Keratinocyte (primary cell): Measurements from ENCODE around the gene ATE1. TPM values are rescaled to one million over a fixed set of nuclear protein-coding genes. Genes with fewer than 3 reads are reported as not detected.

ENCODE experiments used
- DNase-seq: peaks from one replicate; pipeline ENCODE4 v3.0.0-alpha.2; 2011; ENCODE audit warnings: low read depth, missing footprints, low spot score
- FAIRE-seq: peaks from 2 replicates; lab custom pipeline; 2011; peaks lifted over from hg19 to GRCh38; lab: Jason Lieb, UNC
- H2AFZ ChIP-seq: 2 replicates; pipeline ENCODE4 v1.6.0; 2012; ENCODE audit warnings: low read length, control low read depth, inconsistent platforms; ENCODE audit not compliant: control insufficient read depth
- H3K27ac ChIP-seq: 2 replicates; pipeline ENCODE4 v1.5.1; 2011; ENCODE audit warnings: low read length; ENCODE audit not compliant: control insufficient read depth, insufficient read depth
- H3K27me3 ChIP-seq: 3 replicates; pipeline ENCODE4 v1.6.0; 2011; ENCODE audit warnings: low read length; ENCODE audit not compliant: control insufficient read depth, insufficient read depth; ENCODE audit errors: extremely low read depth
- H3K36me3 ChIP-seq, 2 experiments: 2 replicates in 1 of 2; 3 replicates in 1 of 2; pipeline ENCODE4 v1.5.1; 2011; ENCODE audit warnings: low read length in 2 of 2, mild to moderate bottlenecking in 1 of 2; ENCODE audit not compliant: control insufficient read depth in 2 of 2, insufficient read depth in 2 of 2; ENCODE audit errors: extremely low read depth in 1 of 2
- H3K4me1 ChIP-seq: 3 replicates; pipeline ENCODE4 v1.5.1; 2011; ENCODE audit warnings: low read length; ENCODE audit not compliant: control insufficient read depth, insufficient read depth; ENCODE audit errors: extremely low read depth
- H3K4me2 ChIP-seq: 3 replicates; pipeline ENCODE4 v1.6.0; 2011; ENCODE audit warnings: low read depth, low read length; ENCODE audit not compliant: control insufficient read depth, insufficient read depth; ENCODE audit errors: extremely low read depth
- H3K4me3 ChIP-seq, 3 experiments: fragments of 200-600 bp in 1 of 3; sonication (generic) in 1 of 3; 2 replicates in 2 of 3; 3 replicates in 1 of 3; pipeline ENCODE4 v1.5.1; 2011 to 2016; ENCODE audit warnings: low read length in 3 of 3, mild to moderate bottlenecking in 3 of 3, control low read depth in 2 of 3, inconsistent platforms in 1 of 3, low read depth in 1 of 3, mixed read lengths in 1 of 3, mixed run types in 1 of 3, moderate library complexity in 1 of 3; ENCODE audit not compliant: control insufficient read depth in 2 of 3, insufficient read depth in 2 of 3; ENCODE audit errors: extremely low read depth in 1 of 3
- H3K79me2 ChIP-seq: 2 replicates; pipeline ENCODE4 v1.6.0; 2012; ENCODE audit warnings: low read length; ENCODE audit not compliant: control insufficient read depth, insufficient read depth
- H3K9ac ChIP-seq: 3 replicates; pipeline ENCODE4 v1.6.0; 2011; ENCODE audit warnings: low read length; ENCODE audit not compliant: control insufficient read depth, insufficient read depth; ENCODE audit errors: extremely low read depth
- H3K9me1 ChIP-seq: 3 replicates; pipeline ENCODE4 v1.6.0; 2011; ENCODE audit warnings: low read length; ENCODE audit not compliant: control insufficient read depth, insufficient read depth; ENCODE audit errors: extremely low read depth
- H3K9me3 ChIP-seq: 2 replicates; pipeline ENCODE4 v1.5.1; 2012; ENCODE audit warnings: low read depth, low read length; ENCODE audit not compliant: control insufficient read depth
- H4K20me1 ChIP-seq: 3 replicates; pipeline ENCODE4 v1.6.0; 2011; ENCODE audit warnings: low read length; ENCODE audit not compliant: control insufficient read depth, insufficient read depth; ENCODE audit errors: extremely low read depth
- CTCF ChIP-seq, 3 experiments: IDR thresholded peaks in 1 of 3; conservative IDR thresholded peaks in 1 of 3; optimal IDR thresholded peaks in 1 of 3; 2 replicates in 2 of 3; 3 replicates in 1 of 3; pipeline versions ENCODE3 to v1.5.1; 2011; ENCODE audit warnings: low read length in 3 of 3, mild to moderate bottlenecking in 3 of 3, moderate library complexity in 2 of 3, control low read depth in 1 of 3, inconsistent platforms in 1 of 3; ENCODE audit not compliant: insufficient read depth in 2 of 3; ENCODE audit errors: extremely low read depth in 1 of 3
- EZH2 ChIP-seq: IDR thresholded peaks from one replicate; pipeline ENCODE4 v1.6.1; 2012; ENCODE audit warnings: inconsistent platforms, mild to moderate bottlenecking, low read length, moderate library complexity
- dilution Hi-C: fragments of 300-500 bp; cut with MboI; formaldehyde crosslinking; loops from one replicate; pipeline ENCODE4 v1.7.0; 2020; ENCODE audit warnings: low sequenced_read_pairs; ENCODE audit not compliant: extremely low pct_ligation_motif_present
- polyA plus RNA-seq, 5 experiments: library from polyadenylated mRNA; depleted of rRNA in 3 of 5; stranded (reverse) in 3 of 5; stranded (forward) in 1 of 5; unstranded in 1 of 5; fragments of >200 nt; gene quantifications; 1 replicate in 1 of 5; 2 replicates in 3 of 5; 3 replicates in 1 of 5; pipeline versions ENCODE4 v1.2.1 to v1.2.3, GENCODE V29; 2011 to 2012; ENCODE audit warnings: missing spikeins in 2 of 5, low read depth in 1 of 5, low replicate concordance in 1 of 5

The ATE1 gene
- polyA plus RNA-seq, 1 donor (not counting 4 experiments of a cell fraction or from before 2014, with no cell fraction given) = 14.9 TPM

- FAIRE-seq = no peak
- no peaks in the 10 kb centered on the region for H4K20me1 ChIP-seq
- H3K9ac ChIP-seq = no peak overlapping the region
- H3K79me2 ChIP-seq = no peaks in the 10 kb centered on the region
- H3K27ac ChIP-seq = no peak overlapping the region
- DNase-seq = no peak
- H3K9me3 ChIP-seq = no peaks in the 10 kb centered on the region
- dilution Hi-C loops = no loop called here
- H3K4me2 ChIP-seq = no peak overlapping the region
- H3K4me3 ChIP-seq = no peak overlapping the region
- TF ChIP-seq CTCF (optimal IDR thresholded peaks at IDR 0.05 in 1 of 3, IDR thresholded peaks at IDR 0.05 in 1 of 3, conservative IDR thresholded peaks at IDR 0.05 in 1 of 3; ENCODE audit: extremely low read depth in 1 of 3, insufficient read depth in 2 of 3, low read length in 3 of 3) (no peak), EZH2 (no peak)
- H3K4me1 ChIP-seq = peaks cover 3% of the 10 kb centered on the region
- H3K27me3 ChIP-seq = no peaks in the 10 kb centered on the region
- no peaks in the 10 kb centered on the region for H3K9me1 ChIP-seq
- no peak overlapping the region for H2AFZ ChIP-seq
- H3K36me3 ChIP-seq = no peaks in the 10 kb centered on the region
Observed at GRCh38 chr10:121710207-121710606, 217.6 kb downstream of the ATE1 start.

GRCh38 chr10:121709675-121710073 lies 218.2 kb downstream of the ATE1 start:
- Histone ChIP-seq H3K27ac (no peak overlapping the region), H3K9me3 (no peaks in the 10 kb centered on the region), H3K4me3 (no peak overlapping the region), H3K9ac (no peak overlapping the region), H3K9me1 (no peaks in the 10 kb centered on the region), H3K4me1 (no peaks in the 10 kb centered on the region), H2AFZ (no peak overlapping the region), H4K20me1 (no peaks in the 10 kb centered on the region), H3K36me3 (no peaks in the 10 kb centered on the region), H3K79me2 (no peaks in the 10 kb centered on the region), H3K4me2 (no peak overlapping the region), H3K27me3 (no peaks in the 10 kb centered on the region)
- TF ChIP-seq EZH2 (no peak), CTCF (optimal IDR thresholded peaks at IDR 0.05 in 1 of 3, IDR thresholded peaks at IDR 0.05 in 1 of 3, conservative IDR thresholded peaks at IDR 0.05 in 1 of 3; ENCODE audit: extremely low read depth in 1 of 3, insufficient read depth in 2 of 3, low read length in 3 of 3) (no peak)
- dilution Hi-C loops = no loop called here
- DNase-seq (no peak), FAIRE-seq (no peak)
